Psoas muscle (tissue), 8 donors: ENCODE results near the gene ADARB1. TPM values are rescaled to one million over a fixed set of nuclear protein-coding genes. Genes with fewer than 3 reads are reported as not detected.
A peak's percentile ranks its signal among the peaks of the same experiment; 100 is the strongest.

Experiments
- ATAC-seq, 4 donors: fragments of 200-7000 bp; cut with Tn5 transposase; one replicate each; pipeline ENCODE4 v1.9.1; 2020; ENCODE audit warnings: moderate library complexity in 3 of 4, mild to moderate bottlenecking in 2 of 4
- DNase-seq, 2 donors: peaks; one replicate each; pipeline ENCODE4 v3.0.0-alpha.2; 2020
- H3K27ac ChIP-seq: fragments of 200-600 bp; one replicate; pipeline ENCODE4 v1.8.0; 2022
- H3K27me3 ChIP-seq, 3 donors: fragments of 200-600 bp in 1 of 3; one replicate each; pipeline versions ENCODE4 v1.6.1 to v1.8.0; 2013 to 2022; ENCODE audit warnings: low read length in 2 of 3, mild to moderate bottlenecking in 2 of 3, moderate library complexity in 1 of 3; ENCODE audit not compliant: insufficient read depth in 3 of 3
- H3K36me3 ChIP-seq, 2 donors: fragments of 200-600 bp in 1 of 2; one replicate each; pipeline versions ENCODE4 v1.6.1 to v1.8.0; 2013 to 2022; ENCODE audit warnings: low read depth in 1 of 2, mild to moderate bottlenecking in 1 of 2, moderate library complexity in 1 of 2; ENCODE audit not compliant: insufficient read depth in 1 of 2
- H3K4me1 ChIP-seq: fragments of 200-600 bp; one replicate; pipeline ENCODE4 v1.8.0; 2022
- H3K4me3 ChIP-seq: fragments of 200-600 bp; one replicate; pipeline ENCODE4 v1.8.0; 2022; ENCODE audit warnings: mild to moderate bottlenecking
- H3K9me3 ChIP-seq: fragments of 200-600 bp; one replicate; pipeline ENCODE4 v1.8.0; 2022
- CTCF ChIP-seq: fragments of 200-600 bp; IDR thresholded peaks from one replicate; pipeline ENCODE4 v1.8.0; 2022; ENCODE audit warnings: antibody characterized with exemption
- WGBS, 3 donors: extraction: QIAGEN DNeasy Blood & Tissue Kit; methylation state at CpG; one replicate each; pipeline versions ENCODE4 v1.1.6 to v1.1.7; 2013; 5-methylcytosine and 5-hydroxymethylcytosine counted together
- intact Hi-C, 2 donors: fragments of 100-400 bp; cut with DNase I; formaldehyde crosslinking; loops; one replicate each; pipeline versions ENCODE4 v1.11.0 to v1.14.2; 2022
- polyA plus RNA-seq, 3 donors: library from polyadenylated mRNA; stranded (reverse); fragments of 200-250 nt; gene quantifications; one replicate each; pipeline ENCODE4 v1.2.3, GENCODE V29; 2013
- total RNA-seq, 4 donors: library from RNA; stranded (reverse); fragmentation: NEBNext Ultra II Directional in 2 of 4; extraction: Animal tissue kit (Norgen Biotek cat#: 25700) in 2 of 4; gene quantifications; one replicate each; pipeline versions ENCODE4 v1.2.1 to v1.2.4, GENCODE V29; 2021 to 2023
- donor health status: healthy with polysubstance abuse.
- donor health status: DM: no; HTN: no; CAD: no; lungs with moderate emphysema.
- donor health status: Bipolar disorder and iron deficiency.
- donor health status: healthy.
- donor health status: DM: yes; HTN: yes; CAD: no.
- donor health status: DM: no; HTN: no; CAD: no.
- donor health status: DM: no; HTN: no; CAD: no.
- donor health status: DM: yes; HTN: yes; CAD: no.

The ADARB1 gene
- total and polyA plus RNA-seq, 7 donors, result 3.8 to 22.7 (median 6.9) TPM

- H3K4me1 ChIP-seq, result peaks cover 11% of the 10 kb centered on the region
- TF ChIP-seq CTCF, result no peak
- ATAC-seq (no peak), DNase-seq (no peak)
- 85 to 89% (median 88%) methylated on average over 10 of the region's 10 CpGs for WGBS, 3 donors
- no peak overlapping the region for H3K27ac ChIP-seq
- no peaks in the 10 kb centered on the region for H3K9me3 ChIP-seq
- intact Hi-C loops, result loop anchor here (2.0 to 10.0 kb wide), 3 partner anchors 16 to 48 kb away; partner anchors contain the start of gene ADARB1 (in 1 of the 2)
- no peak overlapping the region for H3K4me3 ChIP-seq
- H3K36me3 ChIP-seq, result no peaks in the 10 kb centered on the region
- H3K27me3 ChIP-seq, result no peaks in the 10 kb centered on the region
These were observed 48.2 kb downstream of the ADARB1 start for GRCh38 chr21:45122432-45123132.

DNA sequence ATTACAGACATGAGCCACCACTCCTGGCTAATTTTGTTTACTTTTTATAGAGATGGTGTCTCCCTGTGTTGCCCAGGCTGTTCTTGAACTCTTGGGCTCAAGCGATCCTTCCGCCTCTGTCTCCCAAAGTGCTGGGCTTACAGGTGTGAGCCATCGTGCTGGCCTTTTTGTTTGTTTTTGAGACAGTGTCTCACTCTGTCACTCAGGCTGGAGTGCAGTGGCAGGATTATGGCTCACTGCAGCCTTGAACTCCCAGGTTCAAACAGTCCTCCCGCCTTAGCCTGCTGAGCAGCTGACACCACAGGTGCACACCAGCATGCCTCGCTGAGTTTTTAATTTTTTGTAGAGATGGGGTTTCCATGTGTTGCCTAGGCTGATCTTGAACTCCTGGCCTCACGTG lies 49.1 kb downstream of the ADARB1 start:
- Histone ChIP-seq H3K9me3 (no peaks in the 10 kb centered on the region), H3K36me3 (no peaks in the 10 kb centered on the region), H3K4me3 (no peak overlapping the region), H3K27me3 (no peaks in the 10 kb centered on the region), H3K27ac (no peak overlapping the region), H3K4me1 (peaks cover 16% of the 10 kb centered on the region)
- no peak for TF ChIP-seq CTCF
- WGBS, 3 donors, result 79 to 86% (median 85%) methylated on average over 6 of the region's 6 CpGs
- ATAC-seq, result no peak
- DNase-seq, result no peak
- intact Hi-C loops, result loop anchor here (2.0 to 10.0 kb wide), 3 partner anchors 17 to 49 kb away; partner anchors contain the start of gene ADARB1 (in 1 of the 2)

- H3K4me1 ChIP-seq, result peaks cover 28% of the 10 kb centered on the region
- H3K4me3 ChIP-seq, result no peak overlapping the region
- H3K36me3 ChIP-seq, result no peaks in the 10 kb centered on the region
- no peak overlapping the region for H3K27ac ChIP-seq
- DNase-seq, result no peak
- intact Hi-C loops, result loop anchor here in 1 of 2 donors (10.0 kb wide), 1 partner anchor 50 kb away; the partner anchor contains the start of gene ADARB1
- H3K9me3 ChIP-seq, result no peaks in the 10 kb centered on the region
- H3K27me3 ChIP-seq, result no peaks in the 10 kb centered on the region
- ATAC-seq, result no peak
- no peak for TF ChIP-seq CTCF
- WGBS, 3 donors, result 92 to 95% (median 94%) methylated on average over 6 of the region's 6 CpGs
These were observed 50.2 kb downstream of the ADARB1 start for GRCh38 chr21:45124596-45124995.

GRCh38 chr21:45125357-45125756 lies 51.0 kb downstream of the ADARB1 start:
- Histone ChIP-seq H3K36me3 (no peaks in the 10 kb centered on the region), H3K27ac (peak overlapping the region; percentile 63), H3K9me3 (no peaks in the 10 kb centered on the region), H3K4me3 (no peak overlapping the region), H3K27me3 (no peaks in the 10 kb centered on the region), H3K4me1 (peaks cover 35% of the 10 kb centered on the region)
- no peak for TF ChIP-seq CTCF
- no peak for DNase-seq
- no peak for ATAC-seq
- 55 to 88% (median 58%) methylated on average over 4 of the region's 4 CpGs for WGBS, 3 donors
- intact Hi-C loops, result loop anchor here (5.0 to 10.0 kb wide), 2 partner anchors 51 to 73 kb away; partner anchors contain the start of gene ADARB1 (in 1 of the 2)
